Measurements from ENCODE around the gene TRIM41.

Gene TRIM41

DNA sequence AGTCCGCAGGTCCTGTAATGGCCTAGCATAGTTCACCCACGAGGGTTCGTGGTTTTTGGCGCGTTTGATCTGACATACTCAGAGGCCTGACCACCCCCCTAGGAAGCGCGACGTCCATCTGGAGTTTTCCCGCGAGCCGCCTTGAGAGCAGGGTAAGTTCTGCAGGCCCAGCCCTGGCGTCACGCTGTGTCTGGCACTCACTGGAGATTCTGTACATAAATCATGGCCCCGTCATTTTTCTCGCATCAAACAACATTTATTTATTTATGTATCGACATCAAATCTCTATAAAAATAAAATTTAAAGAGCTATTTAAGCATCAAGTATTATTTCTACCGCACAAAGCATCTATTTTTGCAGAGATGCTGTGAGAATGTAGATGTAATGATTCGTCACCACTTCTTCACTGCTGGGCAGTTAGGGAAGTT, 437 bp upstream of the TRIM41 start:
- no peaks in the 10 kb centered on the region for H4K20me1 ChIP-seq (ENCODE audit: insufficient read depth)
- peak overlapping the region; percentile 67; the same call in 1 of the 2 replicates for H3K9ac ChIP-seq
- peak overlapping the region; percentile 92 for H3K27ac ChIP-seq
- H3K27me3 ChIP-seq (ENCODE audit: insufficient read depth, low read depth) = no peaks in the 10 kb centered on the region
- peak overlapping the region; percentile 82 for H3K4me2 ChIP-seq
- no peaks in the 10 kb centered on the region for H3K36me3 ChIP-seq (ENCODE audit: insufficient read depth)
- H3K4me3 ChIP-seq (IDR thresholded peaks at IDR 0.05; ENCODE audit: insufficient read depth, low read depth, low read length) = no peak overlapping the region
- TF ChIP-seq, protein P1, sequence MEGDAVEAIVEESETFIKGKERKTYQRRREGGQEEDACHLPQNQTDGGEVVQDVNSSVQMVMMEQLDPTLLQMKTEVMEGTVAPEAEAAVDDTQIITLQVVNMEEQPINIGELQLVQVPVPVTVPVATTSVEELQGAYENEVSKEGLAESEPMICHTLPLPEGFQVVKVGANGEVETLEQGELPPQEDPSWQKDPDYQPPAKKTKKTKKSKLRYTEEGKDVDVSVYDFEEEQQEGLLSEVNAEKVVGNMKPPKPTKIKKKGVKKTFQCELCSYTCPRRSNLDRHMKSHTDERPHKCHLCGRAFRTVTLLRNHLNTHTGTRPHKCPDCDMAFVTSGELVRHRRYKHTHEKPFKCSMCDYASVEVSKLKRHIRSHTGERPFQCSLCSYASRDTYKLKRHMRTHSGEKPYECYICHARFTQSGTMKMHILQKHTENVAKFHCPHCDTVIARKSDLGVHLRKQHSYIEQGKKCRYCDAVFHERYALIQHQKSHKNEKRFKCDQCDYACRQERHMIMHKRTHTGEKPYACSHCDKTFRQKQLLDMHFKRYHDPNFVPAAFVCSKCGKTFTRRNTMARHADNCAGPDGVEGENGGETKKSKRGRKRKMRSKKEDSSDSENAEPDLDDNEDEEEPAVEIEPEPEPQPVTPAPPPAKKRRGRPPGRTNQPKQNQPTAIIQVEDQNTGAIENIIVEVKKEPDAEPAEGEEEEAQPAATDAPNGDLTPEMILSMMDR (conservative IDR thresholded peaks at IDR 0.05; ENCODE audit: low read depth, low read length) = no peak
- H3K79me2 ChIP-seq (ENCODE audit: insufficient read depth, low read depth) = no peaks in the 10 kb centered on the region
- H2AFZ ChIP-seq (ENCODE audit: low read depth) = peak overlapping the region; percentile 67; the same call in 1 of the 2 replicates
- H3K4me1 ChIP-seq (ENCODE audit: low read depth, poor library complexity, severe bottlenecking) = peaks cover 8% of the 10 kb centered on the region

DNA sequence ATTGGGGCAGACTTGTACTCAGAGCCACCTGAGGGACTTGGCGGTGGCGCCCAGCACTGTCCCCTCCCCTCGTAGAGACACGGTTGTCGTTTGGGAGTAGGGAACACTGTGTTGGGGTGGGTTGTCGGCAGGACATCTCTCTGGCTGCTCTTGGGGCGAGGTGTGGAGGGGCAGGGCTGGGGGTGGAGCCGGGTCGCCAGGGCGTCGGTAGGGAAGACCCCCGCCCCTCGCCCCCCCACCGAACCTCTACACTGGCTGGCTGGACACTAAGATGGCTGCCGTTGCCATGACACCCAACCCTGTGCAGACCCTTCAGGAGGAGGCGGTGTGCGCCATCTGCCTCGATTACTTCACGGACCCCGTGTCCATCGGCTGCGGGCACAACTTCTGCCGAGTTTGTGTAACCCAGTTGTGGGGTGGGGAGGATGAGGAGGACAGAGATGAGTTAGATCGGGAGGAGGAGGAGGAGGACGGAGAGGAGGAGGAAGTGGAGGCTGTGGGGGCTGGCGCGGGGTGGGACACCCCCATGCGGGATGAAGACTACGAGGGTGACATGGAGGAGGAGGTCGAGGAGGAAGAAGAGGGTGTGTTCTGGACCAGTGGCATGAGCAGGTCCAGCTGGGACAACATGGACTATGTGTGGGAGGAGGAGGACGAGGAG, 778 bp downstream of the TRIM41 start:
- TF ChIP-seq, protein P1 (conservative IDR thresholded peaks at IDR 0.05; ENCODE audit: low read depth, low read length) = no peak
- Histone ChIP-seq H3K27ac (no peak overlapping the region), H3K4me3 (IDR thresholded peaks at IDR 0.05; ENCODE audit: insufficient read depth, low read depth, low read length) (no peak overlapping the region), H4K20me1 (ENCODE audit: insufficient read depth) (no peaks in the 10 kb centered on the region), H3K27me3 (ENCODE audit: insufficient read depth, low read depth) (no peaks in the 10 kb centered on the region), H3K36me3 (ENCODE audit: insufficient read depth) (no peaks in the 10 kb centered on the region), H3K79me2 (ENCODE audit: insufficient read depth, low read depth) (no peaks in the 10 kb centered on the region), H3K4me2 (peak overlapping the region; percentile 57; the same call in 1 of the 2 replicates), H3K4me1 (ENCODE audit: low read depth, poor library complexity, severe bottlenecking) (peaks cover 8% of the 10 kb centered on the region), H3K9ac (peak overlapping the region; percentile 67; the same call in 1 of the 2 replicates), H2AFZ (ENCODE audit: low read depth) (no peak overlapping the region; the same call in 1 of the 2 replicates)

DNA sequence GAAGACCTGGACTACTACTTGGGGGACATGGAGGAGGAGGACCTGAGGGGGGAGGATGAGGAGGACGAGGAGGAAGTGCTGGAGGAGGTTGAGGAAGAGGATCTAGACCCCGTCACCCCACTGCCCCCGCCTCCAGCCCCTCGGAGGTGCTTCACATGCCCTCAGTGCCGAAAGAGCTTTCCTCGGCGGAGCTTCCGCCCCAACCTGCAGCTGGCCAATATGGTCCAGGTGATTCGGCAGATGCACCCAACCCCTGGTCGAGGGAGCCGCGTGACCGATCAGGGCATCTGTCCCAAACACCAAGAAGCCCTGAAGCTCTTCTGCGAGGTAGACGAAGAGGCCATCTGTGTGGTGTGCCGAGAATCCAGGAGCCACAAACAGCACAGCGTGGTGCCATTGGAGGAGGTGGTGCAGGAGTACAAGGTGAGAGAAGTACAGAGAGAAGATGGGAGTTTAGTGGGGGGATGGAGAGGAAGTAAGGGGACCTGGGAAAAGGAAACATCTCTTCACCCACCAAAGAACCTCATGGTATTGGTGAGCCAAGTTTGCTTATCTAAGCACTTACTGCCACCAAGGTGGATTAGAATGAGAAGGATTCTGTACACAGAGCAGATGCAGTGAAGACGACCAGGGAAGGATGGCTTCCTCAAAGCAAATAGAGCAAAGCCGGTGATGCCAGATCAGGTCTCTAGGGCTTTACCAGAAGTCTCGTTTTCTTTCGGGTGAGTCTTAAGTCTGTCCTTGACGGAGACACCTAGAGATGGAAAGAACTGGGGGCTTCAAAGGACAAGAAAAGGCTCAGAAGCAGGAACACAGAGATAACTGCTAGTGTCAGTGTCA, 1.5 kb downstream of the TRIM41 start:
- no peak overlapping the region for H2AFZ ChIP-seq (ENCODE audit: low read depth)
- peaks cover 8% of the 10 kb centered on the region for H3K4me1 ChIP-seq (ENCODE audit: low read depth, poor library complexity, severe bottlenecking)
- H3K27me3 ChIP-seq (ENCODE audit: insufficient read depth, low read depth) = no peaks in the 10 kb centered on the region
- no peak overlapping the region for H3K9ac ChIP-seq
- H4K20me1 ChIP-seq (ENCODE audit: insufficient read depth) = no peaks in the 10 kb centered on the region
- H3K79me2 ChIP-seq (ENCODE audit: insufficient read depth, low read depth) = no peaks in the 10 kb centered on the region
- no peaks in the 10 kb centered on the region for H3K36me3 ChIP-seq (ENCODE audit: insufficient read depth)
- TF ChIP-seq, protein P1 (conservative IDR thresholded peaks at IDR 0.05; ENCODE audit: low read depth, low read length) = no peak
- no peak overlapping the region for H3K4me3 ChIP-seq (IDR thresholded peaks at IDR 0.05; ENCODE audit: insufficient read depth, low read depth, low read length)
- H3K4me2 ChIP-seq = peak overlapping the region; percentile 57; the same call in 1 of the 2 replicates
- H3K27ac ChIP-seq = no peak overlapping the region

DNA sequence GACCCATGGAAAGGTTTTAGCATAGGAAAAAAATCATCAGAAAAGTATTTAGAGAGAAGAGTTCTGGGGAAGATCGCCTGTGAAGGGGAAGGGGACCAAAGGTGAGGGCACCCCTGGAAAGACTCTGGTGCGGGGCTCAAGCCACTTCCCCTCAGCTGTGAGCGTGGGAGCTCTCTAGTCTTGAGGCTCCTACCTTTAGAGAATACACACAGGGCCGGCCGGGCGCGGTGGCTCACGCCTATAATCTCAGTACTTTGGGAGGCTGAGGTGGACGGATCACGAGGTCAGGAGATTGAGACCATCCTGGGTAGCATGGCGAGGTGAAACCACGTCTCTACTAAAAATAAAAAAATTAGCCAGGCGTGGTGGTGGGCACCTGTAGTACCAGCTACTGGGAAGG, 6.9 kb downstream of the TRIM41 start:
- Histone ChIP-seq H3K4me3 (IDR thresholded peaks at IDR 0.05; ENCODE audit: insufficient read depth, low read depth, low read length) (no peak overlapping the region), H3K27ac (no peak overlapping the region), H3K36me3 (ENCODE audit: insufficient read depth) (no peaks in the 10 kb centered on the region), H3K9ac (no peak overlapping the region), H2AFZ (ENCODE audit: low read depth) (no peak overlapping the region), H3K79me2 (ENCODE audit: insufficient read depth, low read depth) (no peaks in the 10 kb centered on the region), H3K4me1 (ENCODE audit: low read depth, poor library complexity, severe bottlenecking) (no peaks in the 10 kb centered on the region), H3K27me3 (ENCODE audit: insufficient read depth, low read depth) (no peaks in the 10 kb centered on the region), H3K4me2 (no peak overlapping the region), H4K20me1 (ENCODE audit: insufficient read depth) (no peaks in the 10 kb centered on the region)
- TF ChIP-seq, protein P1 (conservative IDR thresholded peaks at IDR 0.05; ENCODE audit: low read depth, low read length) = no peak

Data from KMS-11 (cell line).